GM18858 (cell line): Measurements from ENCODE around the gene TNFRSF6B.
"Not testable (repeated sequence)": the region's sequence is repeated elsewhere in the genome, so short reads cannot be mapped to it uniquely, and the experiment has no call there.

Experiments
- ATAC-seq: cut with Tn5 transposase; IDR thresholded peaks from one replicate; pipeline ENCODE4 v1.9.1; 2021; ENCODE audit not compliant: unreplicated experiment

The TNFRSF6B gene

GRCh38 chr20:63696628-63697356 is at the start of gene TNFRSF6B:
Gene TNFRSF6B, plus strand, starts transcription at chr20:63696652. Its CDS starts 116 bp downstream, at chr20:63696768.
- no peak for ATAC-seq

- ATAC-seq = no peak
Measured at GRCh38 chr20:63648190-63648589, 48.3 kb upstream of the TNFRSF6B start.

- no peak for ATAC-seq
Measured at GRCh38 chr20:63648895-63649589, 47.4 kb upstream of the TNFRSF6B start.

GRCh38 chr20:63650486-63650885 is 46.0 kb upstream of the TNFRSF6B start:
- not testable (repeated sequence) for ATAC-seq

GRCh38 chr20:63651942-63652191 is 44.6 kb upstream of the TNFRSF6B start:
- no peak for ATAC-seq

GRCh38 chr20:63652192-63652980 is 44.1 kb upstream of the TNFRSF6B start:
- no peak for ATAC-seq

- no peak for ATAC-seq
Measured at GRCh38 chr20:63653041-63653973, 43.1 kb upstream of the TNFRSF6B start, which contains the start of gene STMN3. Gene STMN3, minus strand, starts transcription at chr20:63653424. Its CDS starts 79 bp downstream, at chr20:63653345.

- no peak for ATAC-seq
Measured at GRCh38 chr20:63653974-63654668, 42.3 kb upstream of the TNFRSF6B start.

- no peak for ATAC-seq
Measured at GRCh38 chr20:63655249-63655648, 41.2 kb upstream of the TNFRSF6B start.

- no peak for ATAC-seq
Measured at GRCh38 chr20:63656451-63656850, 40.0 kb upstream of the TNFRSF6B start.

- ATAC-seq = no peak
Measured at GRCh38 chr20:63657260-63657936, 39.1 kb upstream of the TNFRSF6B start.

- peak; percentile 49 for ATAC-seq
Measured at GRCh38 chr20:63657937-63658748, 38.3 kb upstream of the TNFRSF6B start, which contains the start of gene RTEL1. Gene RTEL1, plus strand, starts transcription at chr20:63658312. Its CDS starts 1,091 bp downstream, at chr20:63659403.

- peak; percentile 14 for ATAC-seq
Measured at GRCh38 chr20:63658749-63659187, 37.7 kb upstream of the TNFRSF6B start.

- ATAC-seq = no peak
Measured at GRCh38 chr20:63659370-63659769, 37.1 kb upstream of the TNFRSF6B start.

GRCh38 chr20:63660174-63660573 is 36.3 kb upstream of the TNFRSF6B start:
- not testable (repeated sequence) for ATAC-seq

- no peak for ATAC-seq
Measured at GRCh38 chr20:63660622-63661021, 35.8 kb upstream of the TNFRSF6B start.

- ATAC-seq = no peak
Measured at GRCh38 chr20:63661108-63661507, 35.3 kb upstream of the TNFRSF6B start.
